ENCODE measurements around the gene CENPH. TPM values are rescaled to one million over a fixed set of nuclear protein-coding genes. Genes with fewer than 3 reads are reported as not detected.
A peak's percentile ranks its signal among the peaks of the same experiment; 100 is the strongest.

Gene CENPH
- total RNA-seq, 1 donor from 2014 or later = 5.0 TPM

GRCh38 chr5:69238760-69239251 lies 49.4 kb downstream of the CENPH start:
- H3K9me3 ChIP-seq (ENCODE audit: insufficient read depth, low read depth, low read length) = no peaks in the 10 kb centered on the region
- peak; percentile 29 for FAIRE-seq
- no peaks in the 10 kb centered on the region for H3K27me3 ChIP-seq (ENCODE audit: insufficient read depth, low read length)
- H2AFZ ChIP-seq (ENCODE audit: low read depth, low read length) = no peak overlapping the region
- Mint-ChIP-seq H3K9me3 (ENCODE audit: unreplicated experiment) (no peaks in the 10 kb centered on the region), H3K4me1 (ENCODE audit: low read depth, unreplicated experiment) (peaks cover 37% of the 10 kb centered on the region), H3K4me3 (ENCODE audit: unreplicated experiment) (no peak overlapping the region), H3K36me3 (ENCODE audit: low read depth, unreplicated experiment) (peaks cover 14% of the 10 kb centered on the region), H3K27ac (ENCODE audit: unreplicated experiment) (peak overlapping the region; percentile 90), H3K27me3 (ENCODE audit: low read depth, unreplicated experiment) (no peaks in the 10 kb centered on the region)
- H3K4me2 ChIP-seq (ENCODE audit: low read length) = peak overlapping the region; percentile 45
- no peak overlapping the region for H3K9ac ChIP-seq (ENCODE audit: low read length)
- H3K4me3 ChIP-seq (ENCODE audit: insufficient read depth, low read depth, low read length) = peak overlapping the region; percentile 22
- peak overlapping the region; percentile 57 for H3K27ac ChIP-seq (ENCODE audit: low read depth, low read length)
- peaks cover 86% of the 10 kb centered on the region for H3K79me2 ChIP-seq (ENCODE audit: insufficient read depth, low read length)
- no peak for TF ChIP-seq EZH2 (IDR thresholded peaks at IDR 0.05; ENCODE audit: insufficient read depth, low read length)
- no peak for TF ChIP-seq CTCF (IDR thresholded peaks at IDR 0.05; ENCODE audit: insufficient read depth, low read depth, low read length)
- peak; percentile 91 for DNase-seq (ENCODE audit: low read depth)
- H3K4me1 ChIP-seq (ENCODE audit: insufficient read depth, low read length) = peaks cover 27% of the 10 kb centered on the region
- peaks cover 9% of the 10 kb centered on the region for H3K36me3 ChIP-seq (ENCODE audit: insufficient read depth, low read length)
- peaks cover 36% of the 10 kb centered on the region for H4K20me1 ChIP-seq (ENCODE audit: insufficient read depth, low read length)

- H3K27me3 ChIP-seq (ENCODE audit: insufficient read depth, low read length) = no peaks in the 10 kb centered on the region
- H3K4me1 ChIP-seq (ENCODE audit: insufficient read depth, low read length) = peaks cover 21% of the 10 kb centered on the region
- H3K9me3 ChIP-seq (ENCODE audit: insufficient read depth, low read depth, low read length) = no peaks in the 10 kb centered on the region
- no peak overlapping the region for H3K4me2 ChIP-seq (ENCODE audit: low read length)
- H3K9ac ChIP-seq (ENCODE audit: low read length) = no peak overlapping the region
- peaks cover 94% of the 10 kb centered on the region for H3K79me2 ChIP-seq (ENCODE audit: insufficient read depth, low read length)
- no peak overlapping the region for H2AFZ ChIP-seq (ENCODE audit: low read depth, low read length)
- no peak for FAIRE-seq
- H3K36me3 Mint-ChIP-seq (ENCODE audit: low read depth, unreplicated experiment) = peaks cover 16% of the 10 kb centered on the region
- H3K9me3 Mint-ChIP-seq (ENCODE audit: unreplicated experiment) = no peaks in the 10 kb centered on the region
- no peak overlapping the region for H3K4me3 Mint-ChIP-seq (ENCODE audit: unreplicated experiment)
- peaks cover 6% of the 10 kb centered on the region for H3K36me3 ChIP-seq (ENCODE audit: insufficient read depth, low read length)
- no peak for DNase-seq (ENCODE audit: low read depth)
- no peak overlapping the region for H3K27ac Mint-ChIP-seq (ENCODE audit: unreplicated experiment)
- H4K20me1 ChIP-seq (ENCODE audit: insufficient read depth, low read length) = peaks cover 62% of the 10 kb centered on the region
- peaks cover 30% of the 10 kb centered on the region for H3K4me1 Mint-ChIP-seq (ENCODE audit: low read depth, unreplicated experiment)
- H3K27ac ChIP-seq (ENCODE audit: low read depth, low read length) = no peak overlapping the region
- H3K4me3 ChIP-seq (ENCODE audit: insufficient read depth, low read depth, low read length) = no peak overlapping the region
- H3K27me3 Mint-ChIP-seq (ENCODE audit: low read depth, unreplicated experiment) = no peaks in the 10 kb centered on the region
- TF ChIP-seq EZH2 (IDR thresholded peaks at IDR 0.05; ENCODE audit: insufficient read depth, low read length) (no peak), CTCF (IDR thresholded peaks at IDR 0.05; ENCODE audit: insufficient read depth, low read depth, low read length) (no peak)
Measured at GRCh38 chr5:69242215-69242927, 53.0 kb downstream of the CENPH start.

- TF ChIP-seq CTCF (IDR thresholded peaks at IDR 0.05; ENCODE audit: insufficient read depth, low read depth, low read length) = no peak
- TF ChIP-seq EZH2 (IDR thresholded peaks at IDR 0.05; ENCODE audit: insufficient read depth, low read length) = no peak
- H3K27ac Mint-ChIP-seq (ENCODE audit: unreplicated experiment) = no peak overlapping the region
- no peak overlapping the region for H3K4me2 ChIP-seq (ENCODE audit: low read length)
- peaks cover 78% of the 10 kb centered on the region for H4K20me1 ChIP-seq (ENCODE audit: insufficient read depth, low read length)
- no peak overlapping the region for H3K4me3 ChIP-seq (ENCODE audit: insufficient read depth, low read depth, low read length)
- DNase-seq (ENCODE audit: low read depth) (no peak), FAIRE-seq (no peak)
- no peak overlapping the region for H3K27ac ChIP-seq (ENCODE audit: low read depth, low read length)
- no peak overlapping the region for H3K4me3 Mint-ChIP-seq (ENCODE audit: unreplicated experiment)
- no peaks in the 10 kb centered on the region for H3K36me3 ChIP-seq (ENCODE audit: insufficient read depth, low read length)
- H3K4me1 ChIP-seq (ENCODE audit: insufficient read depth, low read length) = no peaks in the 10 kb centered on the region
- H3K27me3 Mint-ChIP-seq (ENCODE audit: low read depth, unreplicated experiment) = no peaks in the 10 kb centered on the region
- peaks cover 17% of the 10 kb centered on the region for H3K36me3 Mint-ChIP-seq (ENCODE audit: low read depth, unreplicated experiment)
- H3K9me3 Mint-ChIP-seq (ENCODE audit: unreplicated experiment) = no peaks in the 10 kb centered on the region
- H3K4me1 Mint-ChIP-seq (ENCODE audit: low read depth, unreplicated experiment) = peaks cover 14% of the 10 kb centered on the region
- H3K79me2 ChIP-seq (ENCODE audit: insufficient read depth, low read length) = peaks cover 99% of the 10 kb centered on the region
- H3K9ac ChIP-seq (ENCODE audit: low read length) = no peak overlapping the region
- H3K27me3 ChIP-seq (ENCODE audit: insufficient read depth, low read length) = no peaks in the 10 kb centered on the region
- no peak overlapping the region for H2AFZ ChIP-seq (ENCODE audit: low read depth, low read length)
- H3K9me3 ChIP-seq (ENCODE audit: insufficient read depth, low read depth, low read length) = no peaks in the 10 kb centered on the region
Measured at GRCh38 chr5:69245031-69245430, 55.6 kb downstream of the CENPH start.
